Esophagus muscularis mucosa (tissue), 4 donors: Measurements from ENCODE around the gene DUOXA2. TPM values are rescaled to one million over a fixed set of nuclear protein-coding genes. Genes with fewer than 3 reads are reported as not detected.

ENCODE experiments used
- DNase-seq: peaks from one replicate; pipeline ENCODE4 v3.0.0-alpha.2; 2017; ENCODE audit errors: extremely low spot score
- H3K27ac ChIP-seq, 4 donors: fragments of 200-600 bp; sonication (generic); replicated peaks in 1 of 4; 1 replicate in 3 of 4; 2 replicates in 1 of 4; pipeline ENCODE4 v1.5.1; 2016 to 2019; ENCODE audit warnings: mild to moderate bottlenecking in 1 of 4
- H3K27me3 ChIP-seq, 4 donors: fragments of 200-600 bp; sonication (generic); one replicate each; pipeline versions ENCODE4 v1.5.1 to v1.6.0; 2016 to 2019
- H3K36me3 ChIP-seq, 4 donors: fragments of 200-600 bp; sonication (generic); one replicate each; pipeline ENCODE4 v1.5.1; 2016 to 2019
- H3K4me1 ChIP-seq, 4 donors: fragments of 200-600 bp; sonication (generic); one replicate each; pipeline ENCODE4 v1.5.1; 2016 to 2019
- H3K4me3 ChIP-seq, 4 donors: fragments of 200-600 bp; sonication (generic); 1 replicate in 2 of 4; 2 replicates in 2 of 4; pipeline ENCODE4 v1.5.1; 2016 to 2019; ENCODE audit warnings: mild to moderate bottlenecking in 4 of 4, moderate library complexity in 1 of 4
- H3K9me3 ChIP-seq, 4 donors: fragments of 200-600 bp; sonication (generic); 1 replicate in 3 of 4; 2 replicates in 1 of 4; pipeline ENCODE4 v1.5.1; 2016 to 2019
- CTCF ChIP-seq, 3 experiments: fragments of 200-600 bp in 2 of 3; fragments of 450-650 bp in 1 of 3; sonication (generic) in 2 of 3; IDR thresholded peaks; one replicate each; pipeline ENCODE4 v1.5.1; 2017 to 2019; ENCODE audit warnings: antibody characterized with exemption in 3 of 3, mild to moderate bottlenecking in 2 of 3, moderate library complexity in 1 of 3
- EP300 ChIP-seq: sonication (generic); formaldehyde crosslinking; IDR thresholded peaks from one replicate; pipeline ENCODE4 v1.6.1; 2017; ENCODE audit warnings: antibody characterized with exemption
- POLR2A ChIP-seq: fragments of 450-650 bp; IDR thresholded peaks from one replicate; pipeline ENCODE4 v1.6.1; 2017; ENCODE audit warnings: antibody characterized with exemption, moderate library complexity, mild to moderate bottlenecking, low read depth
- POLR2AphosphoS5 ChIP-seq, 2 donors: sonication (generic); formaldehyde crosslinking; IDR thresholded peaks; one replicate each; pipeline ENCODE4 v1.6.1; 2017; ENCODE audit warnings: antibody characterized with exemption in 2 of 2
- WGBS: methylation state at CpG from one replicate; pipeline ENCODE4 v1.1.5; 2018; 5-methylcytosine and 5-hydroxymethylcytosine counted together
- intact Hi-C: fragments of 100-400 bp; cut with DNase I; formaldehyde crosslinking; loops from one replicate; pipeline ENCODE4 v1.15.1; 2023
- total RNA-seq, 4 donors: library from RNA; depleted of rRNA; stranded (reverse); fragments of >200 nt; gene quantifications; one replicate each; pipeline versions ENCODE4 v1.1.0 to v1.2.1, GENCODE V29; 2016

Gene DUOXA2
- total RNA-seq, 4 donors from 2014 or later: 0.42 to 0.52 TPM; not detected in 2

- H3K27me3 ChIP-seq: peaks cover 0 to 63% (median 3%) of the 10 kb centered on the region in 4 donors
- no peaks in the 10 kb centered on the region for H3K36me3 ChIP-seq
- intact Hi-C loops: no loop called here
- no peaks in the 10 kb centered on the region for H3K4me1 ChIP-seq
- H3K4me3 ChIP-seq: no peak overlapping the region
- DNase-seq: no peak
- 94% methylated on average over 7 of the region's 10 CpGs for WGBS
- H3K9me3 ChIP-seq: no peaks in the 10 kb centered on the region
- TF ChIP-seq EP300: no peak
- no peak for TF ChIP-seq CTCF (IDR thresholded peaks at IDR 0.05)
- TF ChIP-seq POLR2A: no peak
- TF ChIP-seq POLR2AphosphoS5 (IDR thresholded peaks at IDR 0.05): no peak
- no peak overlapping the region for H3K27ac ChIP-seq
Observed at GRCh38 chr15:45140557-45141250, 26.6 kb downstream of the DUOXA2 start.

- TF ChIP-seq POLR2AphosphoS5 (IDR thresholded peaks at IDR 0.05): no peak
- TF ChIP-seq POLR2A: no peak
- no peak for TF ChIP-seq CTCF (IDR thresholded peaks at IDR 0.05)
- DNase-seq: no peak
- Histone ChIP-seq H3K9me3 (no peaks in the 10 kb centered on the region), H3K27ac (no peak overlapping the region), H3K36me3 (no peaks in the 10 kb centered on the region), H3K4me1 (no peaks in the 10 kb centered on the region), H3K27me3 (peaks cover 0 to 57% (median 2%) of the 10 kb centered on the region in 4 donors), H3K4me3 (no peak overlapping the region)
- WGBS: 75% methylated on average over 4 of the region's 5 CpGs
- intact Hi-C loops: no loop called here
Observed at GRCh38 chr15:45141386-45141785, 27.3 kb downstream of the DUOXA2 start.

- Histone ChIP-seq H3K27ac (no peak overlapping the region), H3K4me1 (no peaks in the 10 kb centered on the region), H3K27me3 (peaks cover 0 to 44% (median 0%) of the 10 kb centered on the region in 4 donors), H3K36me3 (no peaks in the 10 kb centered on the region), H3K9me3 (no peaks in the 10 kb centered on the region), H3K4me3 (no peak overlapping the region)
- 89% methylated on average over 6 of the region's 7 CpGs for WGBS
- TF ChIP-seq EP300: no peak
- TF ChIP-seq CTCF (IDR thresholded peaks at IDR 0.05): no peak
- no peak for TF ChIP-seq POLR2A
- TF ChIP-seq POLR2AphosphoS5 (IDR thresholded peaks at IDR 0.05): no peak
- DNase-seq: no peak
- intact Hi-C loops: no loop called here
Observed at GRCh38 chr15:45143056-45143455, 28.9 kb downstream of the DUOXA2 start.

- WGBS: no CpG with 5 or more reads among the region's 11 CpGs
- Histone ChIP-seq H3K27ac (no peak overlapping the region), H3K4me3 (no peak overlapping the region), H3K36me3 (no peaks in the 10 kb centered on the region), H3K4me1 (no peaks in the 10 kb centered on the region), H3K27me3 (peaks cover 0 to 35% (median 0%) of the 10 kb centered on the region in 4 donors), H3K9me3 (no peaks in the 10 kb centered on the region)
- TF ChIP-seq POLR2AphosphoS5 (IDR thresholded peaks at IDR 0.05) (no peak), EP300 (no peak), CTCF (IDR thresholded peaks at IDR 0.05) (no peak), POLR2A (no peak)
- intact Hi-C loops: no loop called here
- no peak for DNase-seq
Observed at GRCh38 chr15:45143946-45144345, 29.8 kb downstream of the DUOXA2 start.

DNA sequence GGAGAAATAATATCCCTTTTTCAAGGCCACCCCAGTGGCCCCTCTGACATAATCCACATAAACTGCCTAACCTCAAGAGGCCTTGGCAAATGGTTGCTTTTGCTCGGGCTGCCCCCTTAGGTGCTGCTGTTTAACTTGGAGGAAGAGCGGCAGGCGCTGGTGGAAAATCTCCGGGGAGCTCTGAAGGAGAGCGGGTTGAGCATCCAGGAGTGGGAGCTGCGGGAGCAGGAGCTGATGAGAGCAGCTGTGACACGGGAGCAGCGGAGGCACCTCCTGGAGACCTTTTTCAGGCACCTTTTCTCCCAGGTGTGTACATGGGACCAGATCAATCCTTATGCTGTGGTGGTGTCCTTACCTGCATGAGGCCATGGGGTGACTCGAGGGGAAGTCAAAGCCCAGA lies 30.6 kb downstream of the DUOXA2 start:
- no peak for DNase-seq
- 83% methylated on average over 8 of the region's 9 CpGs for WGBS
- Histone ChIP-seq H3K27ac (no peak overlapping the region), H3K27me3 (peaks cover 0 to 27% (median 0%) of the 10 kb centered on the region in 4 donors), H3K4me1 (no peaks in the 10 kb centered on the region), H3K4me3 (no peak overlapping the region), H3K36me3 (no peaks in the 10 kb centered on the region), H3K9me3 (no peaks in the 10 kb centered on the region)
- intact Hi-C loops: no loop called here
- TF ChIP-seq POLR2A (no peak), EP300 (no peak), POLR2AphosphoS5 (IDR thresholded peaks at IDR 0.05) (no peak), CTCF (IDR thresholded peaks at IDR 0.05) (no peak)
